Mucosa of descending colon (tissue), 3 donors: Measurements from ENCODE around the gene ARMC8. TPM values are rescaled to one million over a fixed set of nuclear protein-coding genes. Genes with fewer than 3 reads are reported as not detected.
"Not testable (repeated sequence)": the region's sequence is repeated elsewhere in the genome, so short reads cannot be mapped to it uniquely, and the experiment has no call there.

ENCODE experiments used
- ATAC-seq: fragments of 200-7000 bp; cut with Tn5 transposase; one replicate; pipeline ENCODE4 v1.9.1; 2020; ENCODE audit warnings: mild to moderate bottlenecking, moderate library complexity
- DNase-seq, 3 donors: peaks; one replicate each; pipeline ENCODE4 v3.0.0-alpha.2; 2020
- H3K36me3 ChIP-seq: fragments of 200-600 bp; one replicate; pipeline ENCODE4 v1.8.0; 2021; ENCODE audit warnings: low read depth, mild to moderate bottlenecking
- H3K4me1 ChIP-seq: fragments of 200-600 bp; one replicate; pipeline ENCODE4 v1.8.0; 2021; ENCODE audit warnings: low read depth, mild to moderate bottlenecking
- H3K4me3 ChIP-seq: fragments of 200-600 bp; one replicate; pipeline ENCODE4 v1.8.0; 2021; ENCODE audit warnings: mild to moderate bottlenecking
- H3K9me3 ChIP-seq: fragments of 200-600 bp; one replicate; pipeline ENCODE4 v1.8.0; 2021; ENCODE audit warnings: mild to moderate bottlenecking
- CTCF ChIP-seq: fragments of 200-600 bp; IDR thresholded peaks from one replicate; pipeline ENCODE4 v1.8.0; 2022; ENCODE audit warnings: antibody characterized with exemption, mild to moderate bottlenecking
- intact Hi-C, 2 donors: fragments of 100-400 bp; cut with DNase I in 1 of 2; cut with micrococcal nuclease in 1 of 2; formaldehyde crosslinking; loops; one replicate each; pipeline versions ENCODE4 v1.11.0 to v1.11.1; 2022; cut with DNase I, micrococcal nuclease
- long read RNA-seq, 2 donors: library from polyadenylated mRNA; unstranded; transcript quantifications; one replicate each; pipeline ENCODE4 v2.0.0, GENCODE V29; 2019 to 2021
- total RNA-seq, 3 donors: library from RNA; stranded (reverse); fragmentation: NEBNext Ultra II Directional in 2 of 3; extraction: Animal tissue kit (Norgen Biotek cat#: 25700) in 2 of 3; gene quantifications; one replicate each; pipeline versions ENCODE4 v1.2.1 to v1.2.4, GENCODE V29; 2021 to 2023
- donor health status: DM: no; HTN: no; CAD: no; lungs with moderate emphysema.
- donor health status: DM: no; HTN: no; CAD: no.
- donor health status: DM: no; HTN: yes; CAD: no.

The ARMC8 gene, protein sequence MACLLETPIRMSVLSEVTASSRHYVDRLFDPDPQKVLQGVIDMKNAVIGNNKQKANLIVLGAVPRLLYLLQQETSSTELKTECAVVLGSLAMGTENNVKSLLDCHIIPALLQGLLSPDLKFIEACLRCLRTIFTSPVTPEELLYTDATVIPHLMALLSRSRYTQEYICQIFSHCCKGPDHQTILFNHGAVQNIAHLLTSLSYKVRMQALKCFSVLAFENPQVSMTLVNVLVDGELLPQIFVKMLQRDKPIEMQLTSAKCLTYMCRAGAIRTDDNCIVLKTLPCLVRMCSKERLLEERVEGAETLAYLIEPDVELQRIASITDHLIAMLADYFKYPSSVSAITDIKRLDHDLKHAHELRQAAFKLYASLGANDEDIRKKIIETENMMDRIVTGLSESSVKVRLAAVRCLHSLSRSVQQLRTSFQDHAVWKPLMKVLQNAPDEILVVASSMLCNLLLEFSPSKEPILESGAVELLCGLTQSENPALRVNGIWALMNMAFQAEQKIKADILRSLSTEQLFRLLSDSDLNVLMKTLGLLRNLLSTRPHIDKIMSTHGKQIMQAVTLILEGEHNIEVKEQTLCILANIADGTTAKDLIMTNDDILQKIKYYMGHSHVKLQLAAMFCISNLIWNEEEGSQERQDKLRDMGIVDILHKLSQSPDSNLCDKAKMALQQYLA
- 10 to 100 TPM; 33.5 to 50.7 (median 48.0) TPM for total RNA-seq
- long read RNA-seq, donor 1, full-length matches to known transcripts: 34 of 62 reads
- long read RNA-seq, donor 1, partial matches to known transcripts: 6 of 62 reads
- long read RNA-seq, donor 1, other reads (novel, unspliced or antisense): 22 of 62 reads
- long read RNA-seq, donor 2, full-length matches to known transcripts: 6 of 15 reads
- long read RNA-seq, donor 2, partial matches to known transcripts: 2 of 15 reads
- long read RNA-seq, donor 2, other reads (novel, unspliced or antisense): 7 of 15 reads

GRCh38 chr3:138187296-138188012 is at the start of gene ARMC8:
TSS of gene ARMC8 (plus strand) at chr3:138187301. CDS start at chr3:138187555, 254 bp downstream.
- Histone ChIP-seq H3K4me3 (peak within 1 kb of the TSS; percentile 99), H3K4me1 (peaks cover 19% of the 10 kb centered on the region), H3K9me3 (no peaks in the 10 kb centered on the region), H3K36me3 (no peaks in the 10 kb centered on the region)
- intact Hi-C loops: no loop called here
- TF ChIP-seq CTCF: no peak
- ATAC-seq (peak; percentile 81), DNase-seq (peak; percentile 77 to 84 (median 82))

DNA sequence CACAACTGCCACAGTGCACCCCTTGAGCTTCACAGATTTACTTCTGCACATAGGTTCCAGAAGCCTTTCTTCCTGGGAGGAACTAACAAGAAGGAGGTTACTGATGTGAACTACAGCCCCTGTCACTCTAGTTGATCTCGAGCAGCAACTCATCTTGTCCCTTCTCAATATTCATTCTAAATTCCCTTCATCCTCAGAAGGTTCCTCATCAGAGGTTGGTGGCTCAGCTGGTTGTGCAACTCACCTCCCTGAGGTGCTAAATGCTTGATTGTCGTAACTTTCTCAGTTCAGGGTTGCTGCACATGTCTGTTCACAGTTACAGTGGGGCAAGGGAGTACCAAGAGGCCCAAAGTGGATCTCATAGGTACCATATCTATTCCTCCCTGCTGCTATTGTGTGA is 49.2 kb upstream of the ARMC8 start:
- DNase-seq: no peak
- TF ChIP-seq CTCF: no peak
- H3K4me1 ChIP-seq: no peaks in the 10 kb centered on the region
- H3K4me3 ChIP-seq: no peak overlapping the region
- no peak for ATAC-seq
- intact Hi-C loops: no loop called here
- H3K9me3 ChIP-seq: no peaks in the 10 kb centered on the region
- H3K36me3 ChIP-seq: no peaks in the 10 kb centered on the region

DNA sequence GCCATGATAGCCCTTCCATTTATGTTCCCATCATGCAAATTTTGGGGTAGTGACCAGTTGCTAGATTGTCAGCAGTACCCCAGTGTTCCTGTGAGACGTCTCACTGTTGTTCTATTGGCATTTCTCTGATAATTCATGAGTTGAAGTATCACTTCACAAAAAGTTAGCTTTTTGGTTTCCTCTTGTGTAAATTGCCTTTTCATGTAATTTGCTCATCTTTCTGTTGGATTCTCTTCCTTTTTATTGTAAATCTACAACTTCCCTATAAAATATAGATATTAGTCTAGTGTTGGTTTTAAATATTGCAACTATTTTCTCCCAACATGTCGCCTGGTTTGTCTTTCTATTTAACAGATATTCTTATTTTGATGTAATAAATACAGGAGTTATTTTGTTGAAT is 47.4 kb upstream of the ARMC8 start:
- Histone ChIP-seq H3K4me1 (no peaks in the 10 kb centered on the region), H3K4me3 (no peak overlapping the region), H3K36me3 (no peaks in the 10 kb centered on the region), H3K9me3 (no peaks in the 10 kb centered on the region)
- ATAC-seq: no peak
- no peak for TF ChIP-seq CTCF
- intact Hi-C loops: no loop called here
- no peak for DNase-seq

- no peak for DNase-seq
These were observed 46.2 kb upstream of the ARMC8 start for GRCh38 chr3:138140940-138141339.

DNA sequence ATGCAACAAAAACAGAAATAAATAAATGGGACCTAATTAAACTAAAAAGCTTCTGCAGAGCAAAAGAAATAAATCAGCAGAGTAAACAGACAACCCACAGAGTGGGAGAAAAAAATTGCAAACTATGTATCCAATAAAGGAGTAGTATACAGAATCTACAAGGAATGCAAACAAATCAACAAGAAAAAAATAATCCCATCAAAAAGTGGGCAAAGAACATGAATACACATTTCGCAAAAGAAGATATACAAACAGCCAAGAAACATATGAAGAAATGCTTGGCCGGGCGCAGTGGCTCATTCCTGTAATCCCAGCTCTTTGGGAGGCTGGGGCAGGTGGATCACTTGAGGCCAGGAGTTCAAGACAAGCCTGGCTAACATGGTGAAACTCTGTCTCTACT is 44.9 kb upstream of the ARMC8 start:
- H3K4me1 ChIP-seq, intact Hi-C loops, H3K4me3 ChIP-seq, H3K9me3 ChIP-seq, H3K36me3 ChIP-seq, ATAC-seq, DNase-seq: not testable (repeated sequence)

More at GRCh38 chr3:138140940-138141339, 46.2 kb upstream of the ARMC8 start:
- ATAC-seq: no peak
- Histone ChIP-seq H3K36me3 (no peaks in the 10 kb centered on the region), H3K4me1 (no peaks in the 10 kb centered on the region), H3K4me3 (no peak overlapping the region), H3K9me3 (no peaks in the 10 kb centered on the region)
- intact Hi-C loops: no loop called here
- no peak for TF ChIP-seq CTCF
